Stimulated activated CD8-positive, alpha-beta memory T cell treated with anti-CD3 and anti-CD28 coated beads, Interleukin-4, amount 100 ng/mL, for 24 hours (primary cell): ENCODE results near the gene WDR81.
"Not testable (repeated sequence)": the region's sequence is repeated elsewhere in the genome, so short reads cannot be mapped to it uniquely, and the experiment has no call there.

ENCODE experiments used
- DNase-seq: peaks from one replicate; pipeline ENCODE4 v3.0.0-alpha.2; 2020; ENCODE audit warnings: low read depth

Gene WDR81

DNA sequence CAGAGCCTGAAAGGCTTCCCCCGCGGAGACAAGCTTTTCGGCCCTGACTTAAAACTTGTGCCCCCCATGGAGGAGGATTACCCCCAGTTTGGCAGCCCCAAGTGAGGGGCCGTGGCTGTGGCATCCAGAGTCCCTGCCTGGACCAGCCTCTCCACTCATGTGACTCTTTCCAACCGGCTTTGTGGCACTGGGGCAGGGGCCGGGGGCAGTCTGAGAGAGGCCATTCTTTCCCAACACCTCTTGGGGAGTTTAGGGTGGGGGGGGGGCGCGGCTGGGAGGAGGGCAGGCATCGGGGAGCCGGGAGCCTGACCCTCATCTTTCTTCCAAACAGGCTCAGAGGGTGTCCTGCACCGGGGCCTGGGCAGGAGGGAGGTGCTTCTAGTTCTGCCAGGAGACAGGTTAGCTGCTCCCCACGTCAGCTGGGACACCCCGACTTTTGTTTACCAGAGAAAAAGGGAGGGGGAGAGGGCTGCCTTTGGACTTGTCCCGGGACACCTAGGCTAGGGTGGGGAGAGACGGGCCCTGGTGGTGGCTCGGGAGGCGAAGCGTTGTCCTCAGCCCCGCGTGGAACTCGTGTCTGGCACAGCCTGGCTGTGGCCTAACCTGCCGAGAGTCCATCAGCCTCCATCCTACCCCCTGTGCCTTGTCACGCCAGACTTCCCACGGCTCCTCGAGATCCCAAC is 30.1 kb downstream of the WDR81 start:
- DNase-seq = no peak

DNA sequence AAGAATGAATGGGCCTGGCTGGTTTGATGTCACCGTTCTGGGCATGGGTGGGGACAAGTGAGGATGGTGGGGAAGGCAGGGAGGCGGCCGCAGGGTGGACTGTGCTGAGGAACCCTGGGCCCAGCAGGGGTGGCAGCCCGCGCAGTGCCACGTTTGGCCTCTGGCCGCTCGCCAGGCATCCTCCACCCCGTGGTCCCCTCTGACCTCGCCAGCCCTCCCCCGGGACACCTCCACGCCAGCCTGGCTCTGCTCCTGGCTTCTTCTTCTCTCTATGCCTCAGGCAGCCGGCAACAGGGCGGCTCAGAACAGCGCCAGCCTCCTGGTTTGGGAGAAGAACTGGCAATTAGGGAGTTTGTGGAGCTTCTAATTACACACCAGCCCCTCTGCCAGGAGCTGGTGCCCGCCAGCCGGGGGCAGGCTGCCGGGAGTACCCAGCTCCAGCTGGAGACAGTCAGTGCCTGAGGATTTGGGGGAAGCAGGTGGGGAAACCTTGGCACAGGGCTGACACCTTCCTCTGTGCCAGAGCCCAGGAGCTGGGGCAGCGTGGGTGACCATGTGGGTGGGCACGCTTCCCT is 30.8 kb downstream of the WDR81 start:
- DNase-seq = no peak

DNA sequence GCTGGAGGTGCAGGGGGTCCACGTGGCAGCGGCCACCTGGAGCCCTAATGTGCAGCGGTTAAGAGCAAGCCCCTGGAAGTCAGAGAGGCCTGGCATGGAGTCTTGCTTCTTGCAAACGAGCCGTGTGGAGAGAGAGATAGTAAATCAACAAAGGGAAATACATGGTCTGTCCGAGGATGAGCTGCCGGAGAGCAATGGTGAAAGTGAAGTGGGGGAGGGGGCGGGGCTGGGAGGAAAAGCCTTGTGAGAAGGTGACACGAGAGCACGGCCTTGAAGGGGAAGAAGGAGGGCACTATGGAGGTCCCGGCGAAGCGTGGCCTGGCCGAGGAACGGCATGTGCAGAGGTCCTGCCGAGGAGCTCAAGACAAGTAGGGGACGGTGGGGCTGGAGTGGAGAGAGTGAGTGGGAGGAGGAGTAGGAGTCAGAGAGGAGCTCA is 31.3 kb downstream of the WDR81 start:
- no peak for DNase-seq

DNA sequence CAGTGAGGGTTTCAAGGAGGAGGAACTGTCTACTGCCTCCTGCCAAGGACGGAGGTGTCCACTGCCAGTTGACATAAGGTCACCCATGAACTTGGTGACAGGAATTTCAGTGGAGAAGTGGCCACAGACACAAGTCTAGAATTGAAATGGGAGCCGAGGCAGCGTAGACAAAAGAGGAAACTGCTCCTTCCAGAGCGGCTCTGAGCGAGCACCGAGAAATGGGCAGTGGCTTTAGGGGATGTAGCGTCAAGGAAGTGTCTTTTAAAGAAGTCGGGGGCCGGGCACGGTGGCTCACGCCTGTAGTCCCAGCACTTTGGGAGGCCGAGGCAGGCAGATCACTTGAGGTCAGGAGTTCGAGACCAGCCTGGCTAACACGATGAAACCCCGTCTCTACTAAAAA is 34.3 kb downstream of the WDR81 start:
- no peak for DNase-seq

DNA sequence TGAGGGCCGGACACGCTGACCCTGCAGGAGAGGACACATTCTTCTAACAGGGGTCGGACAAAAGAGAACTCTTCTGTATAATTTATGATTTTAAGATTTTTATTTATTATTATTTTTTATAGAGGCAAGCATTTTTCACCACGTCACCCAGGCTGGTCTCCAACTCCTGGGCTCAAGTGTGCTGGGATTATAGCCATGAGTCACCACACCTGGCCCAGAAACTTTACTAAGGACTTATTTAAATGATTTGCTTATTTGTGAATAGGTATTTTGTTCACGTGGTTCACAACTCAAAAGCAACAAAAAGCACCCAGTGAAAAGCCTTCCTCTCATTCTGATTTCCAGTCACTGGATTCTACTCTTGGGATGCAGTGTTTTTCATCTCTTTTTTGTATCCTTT is 35.0 kb downstream of the WDR81 start:
- no peak for DNase-seq

DNA sequence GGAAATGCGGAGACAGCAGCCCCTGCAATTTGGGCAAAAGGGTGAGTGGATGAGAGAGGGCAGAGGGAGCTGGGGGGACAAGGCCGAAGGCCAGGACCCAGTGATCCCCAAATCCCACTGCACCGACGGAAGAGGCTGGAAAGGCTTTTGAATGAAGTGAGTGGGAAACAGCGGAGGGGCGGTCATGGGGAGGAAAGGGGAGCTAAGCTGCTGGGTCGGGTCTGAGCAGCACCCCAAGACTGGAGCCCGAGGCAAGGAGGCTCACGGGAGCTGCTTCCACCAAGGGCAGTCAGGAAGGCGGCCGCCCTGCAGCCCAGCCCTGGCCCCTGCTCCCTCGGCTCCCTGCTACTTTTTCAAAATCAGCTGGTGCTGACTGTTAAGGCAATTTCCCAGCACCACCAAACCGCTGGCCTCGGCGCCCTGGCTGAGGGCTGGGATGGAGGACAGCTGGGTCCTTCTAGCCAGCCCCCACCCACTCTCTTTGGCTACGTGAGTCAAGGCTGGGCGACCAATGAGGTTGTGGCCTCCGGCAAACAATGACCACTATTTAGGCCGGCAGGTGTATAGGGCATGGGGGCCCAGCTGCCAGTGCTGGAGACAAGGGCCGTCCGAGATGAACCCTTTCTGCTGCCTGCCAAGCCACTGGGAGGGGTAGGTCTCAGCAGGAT is 37.9 kb downstream of the WDR81 start:
- DNase-seq = no peak

DNA sequence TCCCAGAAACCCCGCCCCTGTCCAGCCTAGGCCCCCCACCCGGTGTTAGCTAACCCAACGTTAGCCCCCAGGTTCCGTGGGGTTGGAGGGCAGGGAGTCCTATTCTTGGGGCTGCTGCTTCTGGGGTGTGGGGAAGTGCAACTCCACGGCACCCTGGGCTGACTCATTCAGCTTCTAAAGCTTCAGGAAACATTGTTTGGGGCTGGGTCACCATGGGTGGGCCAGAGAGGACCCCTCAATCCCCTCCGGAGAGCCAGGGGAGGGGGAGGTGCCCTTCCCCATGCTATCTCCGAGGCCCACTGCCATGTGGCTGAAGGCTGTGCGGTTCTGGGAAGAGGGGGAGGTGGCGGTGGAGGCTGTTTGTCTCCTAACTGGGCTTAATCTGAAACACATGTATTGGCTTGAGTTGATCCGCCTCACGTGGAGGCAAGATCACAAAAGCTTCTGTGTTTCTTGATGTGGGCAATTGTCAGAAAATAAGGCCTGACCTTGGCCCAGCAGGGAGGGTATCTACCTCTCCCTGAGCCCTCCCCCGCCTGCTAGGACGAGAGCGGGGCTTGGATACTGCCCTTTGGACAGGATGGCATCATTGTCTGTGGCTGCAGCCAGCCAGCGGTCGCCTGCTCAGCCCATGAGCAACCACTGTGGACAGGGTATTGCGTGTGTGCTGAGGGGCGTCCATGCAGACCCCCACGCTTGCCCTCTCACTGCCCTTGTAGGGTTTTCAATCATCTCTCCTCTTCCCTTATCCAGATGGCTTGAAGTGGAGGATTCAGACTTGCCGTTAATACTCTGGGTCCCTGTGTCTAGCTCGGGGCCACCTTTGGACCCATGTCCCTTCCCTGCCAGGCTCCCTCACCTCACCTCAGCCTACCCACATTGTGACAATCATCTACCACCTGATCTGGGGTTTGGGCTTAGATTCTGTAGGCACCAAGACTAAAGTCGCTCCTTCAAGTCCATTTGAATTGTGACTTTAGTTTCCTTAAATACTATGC is 38.7 kb downstream of the WDR81 start:
- DNase-seq = no peak

DNA sequence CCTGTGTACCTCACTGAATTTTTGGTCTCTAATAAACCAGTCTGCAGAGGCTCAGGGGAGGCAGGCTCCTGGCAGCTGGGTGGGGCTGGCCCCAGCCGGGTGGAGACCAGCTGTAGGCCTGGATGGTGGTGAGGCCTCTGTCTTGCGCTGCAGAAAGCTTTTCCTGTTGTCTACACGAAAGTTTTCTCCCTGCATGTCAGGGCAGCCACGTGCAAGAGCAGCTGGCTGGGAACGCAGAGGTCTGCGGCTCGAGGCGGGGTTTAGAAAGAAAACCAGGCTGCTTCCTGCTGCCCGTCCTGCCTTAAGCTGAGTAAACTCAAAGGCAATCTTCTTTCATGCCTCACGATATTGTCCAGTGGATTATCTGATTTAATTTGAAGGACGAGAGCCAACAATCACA is 39.8 kb downstream of the WDR81 start:
- peak; percentile 22 for DNase-seq

DNA sequence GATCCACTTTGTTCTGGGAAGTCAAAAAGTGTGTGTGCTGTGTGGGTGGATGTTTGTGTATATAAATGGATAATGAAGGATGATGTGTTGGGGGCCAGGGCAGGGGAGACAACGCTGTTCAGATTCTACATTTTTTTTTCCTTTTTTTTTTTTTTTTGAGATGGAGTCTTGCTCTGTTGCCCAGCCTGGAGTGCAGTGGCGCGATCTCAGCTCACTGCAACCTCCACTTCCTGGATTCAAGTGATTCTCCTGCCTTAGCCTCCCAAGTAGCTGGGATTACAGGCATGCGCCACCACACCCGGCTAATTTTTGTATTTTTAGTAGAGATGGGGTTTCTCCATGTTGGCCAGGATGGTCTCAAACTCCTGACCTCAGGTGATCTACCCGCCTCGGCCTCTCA is 40.2 kb downstream of the WDR81 start:
- DNase-seq = not testable (repeated sequence)

DNA sequence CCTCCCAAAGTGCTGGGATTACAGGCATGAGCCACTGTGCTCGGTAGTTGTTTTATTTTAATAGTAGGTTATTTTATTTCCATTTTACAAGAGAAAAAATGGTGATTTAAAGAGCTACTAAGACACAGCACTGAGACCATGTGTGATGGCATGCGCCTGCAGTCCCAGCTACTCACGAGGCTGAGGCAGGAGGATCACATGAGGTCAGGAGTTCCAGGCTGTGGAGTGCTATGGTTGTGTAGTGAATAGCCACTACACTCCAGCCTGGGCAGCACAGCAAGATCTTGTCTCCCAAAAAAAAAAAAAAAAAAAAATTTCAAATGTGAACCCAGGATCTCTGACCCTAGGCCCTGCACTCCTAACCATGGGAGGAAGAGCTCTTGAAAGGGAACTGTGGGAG is 41.1 kb downstream of the WDR81 start:
- no peak for DNase-seq

DNA sequence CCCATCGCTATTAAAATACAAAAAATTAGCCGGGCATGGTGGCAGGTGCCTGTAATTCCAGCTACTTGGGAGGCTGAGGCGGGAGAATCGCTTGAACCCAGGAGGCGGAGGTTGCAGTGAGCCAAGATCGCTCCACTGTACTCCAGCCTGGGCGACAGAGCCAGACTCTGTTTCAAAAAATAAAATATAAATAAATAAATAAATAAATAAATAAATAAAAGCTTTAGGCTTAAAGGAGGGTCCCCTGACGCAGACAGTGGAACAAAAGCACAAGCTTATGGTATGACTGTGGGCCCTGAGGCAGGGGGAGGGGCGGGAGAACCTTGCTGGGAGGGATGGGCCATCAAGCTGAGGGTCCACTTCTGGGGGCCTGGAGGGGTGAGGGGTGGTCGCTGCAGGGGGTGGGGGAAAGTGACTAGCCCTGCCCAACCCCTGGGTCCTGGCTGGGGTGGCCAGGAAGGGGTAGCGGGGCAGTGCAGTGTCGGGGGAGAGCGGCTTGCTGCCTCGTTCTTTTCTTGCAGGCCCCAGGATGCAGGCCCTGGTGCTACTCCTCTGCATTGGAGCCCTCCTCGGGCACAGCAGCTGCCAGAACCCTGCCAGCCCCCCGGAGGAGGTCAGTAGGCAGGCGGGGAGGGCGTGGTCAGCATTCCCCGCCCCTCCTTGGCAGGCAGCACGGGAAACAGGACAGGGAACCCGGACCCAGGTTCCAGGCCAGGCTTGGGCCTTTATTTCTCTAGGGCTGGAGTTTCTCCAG is 42.1 kb downstream of the WDR81 start:
- no peak for DNase-seq

DNA sequence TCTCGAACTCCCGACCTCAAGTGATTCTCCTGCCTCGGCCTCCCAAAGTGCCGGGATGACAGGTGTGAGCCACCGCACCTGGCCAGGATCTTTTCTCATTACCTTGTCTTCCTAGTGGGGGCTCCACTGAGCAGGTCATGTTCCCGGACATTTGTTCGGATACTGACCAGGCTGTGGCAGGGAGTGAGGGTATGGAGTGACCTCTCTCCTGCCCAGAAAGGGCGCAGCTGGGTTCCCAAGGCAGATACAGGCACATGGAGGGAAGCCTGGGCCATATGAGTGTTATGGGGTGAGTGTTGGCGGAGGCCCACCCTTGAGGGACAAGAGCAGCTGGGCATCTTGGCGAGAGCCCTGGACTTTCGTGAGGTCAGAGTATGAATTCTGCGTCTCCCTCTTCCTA is 42.9 kb downstream of the WDR81 start:
- no peak for DNase-seq

DNA sequence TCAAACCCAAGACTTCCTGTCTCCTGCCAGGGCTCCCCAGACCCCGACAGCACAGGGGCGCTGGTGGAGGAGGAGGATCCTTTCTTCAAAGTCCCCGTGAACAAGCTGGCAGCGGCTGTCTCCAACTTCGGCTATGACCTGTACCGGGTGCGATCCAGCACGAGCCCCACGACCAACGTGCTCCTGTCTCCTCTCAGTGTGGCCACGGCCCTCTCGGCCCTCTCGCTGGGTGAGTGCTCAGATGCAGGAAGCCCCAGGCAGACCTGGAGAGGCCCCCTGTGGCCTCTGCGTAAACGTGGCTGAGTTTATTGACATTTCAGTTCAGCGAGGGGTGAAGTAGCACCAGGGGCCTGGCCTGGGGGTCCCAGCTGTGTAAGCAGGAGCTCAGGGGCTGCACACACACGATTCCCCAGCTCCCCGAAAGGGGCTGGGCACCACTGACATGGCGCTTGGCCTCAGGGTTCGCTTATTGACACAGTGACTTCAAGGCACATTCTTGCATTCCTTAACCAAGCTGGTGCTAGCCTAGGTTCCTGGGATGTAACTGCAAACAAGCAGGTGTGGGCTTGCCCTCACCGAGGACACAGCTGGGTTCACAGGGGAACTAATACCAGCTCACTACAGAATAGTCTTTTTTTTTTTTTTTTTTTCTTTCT is 45.4 kb downstream of the WDR81 start:
- DNase-seq = no peak

DNA sequence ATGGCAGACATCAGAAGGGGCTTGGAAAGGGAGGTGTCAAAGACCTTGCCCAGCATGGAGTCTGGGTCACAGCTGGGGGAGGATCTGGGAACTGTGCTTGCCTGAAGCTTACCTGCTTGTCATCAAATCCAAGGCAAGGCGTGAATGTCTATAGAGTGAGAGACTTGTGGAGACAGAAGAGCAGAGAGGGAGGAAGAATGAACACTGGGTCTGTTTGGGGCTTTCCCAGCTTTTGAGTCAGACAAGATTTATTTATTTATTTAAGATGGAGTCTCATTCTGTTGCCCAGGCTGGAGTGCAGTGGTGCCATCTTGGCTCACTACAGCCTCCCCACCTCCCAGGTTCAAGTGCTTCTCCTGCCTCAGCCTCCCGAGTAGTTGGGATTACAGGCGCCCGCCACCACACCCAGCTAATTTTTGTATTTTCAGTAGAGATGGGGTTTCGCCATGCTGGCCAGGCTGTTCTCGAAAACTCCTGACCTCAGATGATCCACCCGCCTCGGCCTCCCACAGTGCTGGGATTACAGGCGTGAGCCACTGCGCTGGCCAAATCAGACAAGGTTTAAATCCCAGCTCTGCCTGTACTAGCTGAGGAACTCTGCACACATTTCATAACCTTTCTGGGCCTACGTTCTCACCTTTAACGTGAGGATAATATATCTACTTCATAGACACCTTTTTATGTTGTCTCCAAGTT is 48.6 kb downstream of the WDR81 start:
- not testable (repeated sequence) for DNase-seq

DNA sequence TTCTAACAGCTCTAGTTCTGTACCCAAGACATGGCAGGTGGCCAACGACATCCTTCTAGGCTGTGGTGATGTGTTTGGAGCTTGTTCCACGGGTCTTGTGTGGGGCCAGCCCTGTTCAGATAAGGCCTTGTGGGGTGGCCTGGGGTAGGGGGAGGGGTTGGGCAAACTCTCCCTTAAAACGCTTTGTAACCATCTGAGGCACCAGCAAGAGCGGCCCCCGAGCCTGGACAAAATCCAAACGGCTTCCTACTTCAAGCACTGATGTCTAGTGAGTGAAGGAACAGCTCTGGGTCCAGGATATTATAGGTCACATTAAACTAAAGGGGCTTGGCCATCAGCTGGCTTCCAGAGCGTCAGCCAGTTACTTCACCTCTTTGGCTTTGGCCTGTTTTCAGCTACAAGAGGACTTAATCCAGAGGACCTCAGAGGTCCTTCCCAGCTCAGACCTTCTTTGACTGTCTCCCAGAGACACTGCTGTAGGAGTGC is 49.2 kb downstream of the WDR81 start:
- DNase-seq = no peak

DNA sequence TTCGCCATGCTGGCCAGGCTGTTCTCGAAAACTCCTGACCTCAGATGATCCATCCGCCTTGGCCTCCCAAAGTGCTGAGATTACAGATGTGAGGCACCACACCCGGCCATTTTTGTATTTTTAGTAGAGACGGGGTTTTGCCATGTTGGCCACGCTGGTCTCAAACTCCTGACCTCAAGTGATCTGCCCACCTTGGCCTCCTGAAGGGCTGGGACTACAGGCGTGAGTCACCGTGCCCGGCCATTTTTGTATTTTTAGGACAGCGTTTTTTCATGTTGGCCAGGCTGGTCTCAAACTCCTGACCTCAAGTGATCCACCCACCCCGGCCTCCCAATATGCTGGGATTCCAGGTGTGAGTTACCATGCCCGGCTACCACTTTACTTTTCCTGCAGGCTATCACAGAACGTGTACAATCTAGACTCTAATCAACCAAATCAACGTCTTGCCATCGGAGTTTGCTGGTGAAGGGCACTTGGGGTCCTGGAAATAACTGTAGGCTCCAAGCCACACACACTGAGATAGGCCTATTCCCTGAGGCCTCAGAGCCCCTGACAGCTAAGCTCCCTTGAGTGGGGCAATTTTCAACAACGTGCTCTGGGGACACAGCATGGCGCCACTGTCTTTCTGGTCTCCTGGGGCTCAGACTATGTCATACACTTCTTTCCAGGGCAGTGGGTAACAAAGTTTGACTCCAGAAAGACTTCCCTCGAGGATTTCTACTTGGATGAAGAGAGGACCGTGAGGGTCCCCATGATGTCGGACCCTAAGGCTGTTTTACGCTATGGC is 50.1 kb downstream of the WDR81 start:
- no peak for DNase-seq

DNA sequence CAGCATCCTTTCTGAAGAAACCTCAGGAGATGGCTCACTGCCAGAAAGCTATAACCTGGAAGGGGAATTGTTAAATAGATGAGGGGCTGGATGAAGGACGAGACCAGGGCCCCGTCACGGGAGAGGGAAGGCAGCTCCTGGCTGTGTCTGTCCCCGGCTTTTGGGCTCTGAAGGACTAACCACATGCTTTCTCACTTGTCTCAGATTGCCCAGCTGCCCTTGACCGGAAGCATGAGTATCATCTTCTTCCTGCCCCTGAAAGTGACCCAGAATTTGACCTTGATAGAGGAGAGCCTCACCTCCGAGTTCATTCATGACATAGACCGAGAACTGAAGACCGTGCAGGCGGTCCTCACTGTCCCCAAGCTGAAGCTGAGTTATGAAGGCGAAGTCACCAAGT is 51.8 kb downstream of the WDR81 start:
- DNase-seq = no peak

DNA sequence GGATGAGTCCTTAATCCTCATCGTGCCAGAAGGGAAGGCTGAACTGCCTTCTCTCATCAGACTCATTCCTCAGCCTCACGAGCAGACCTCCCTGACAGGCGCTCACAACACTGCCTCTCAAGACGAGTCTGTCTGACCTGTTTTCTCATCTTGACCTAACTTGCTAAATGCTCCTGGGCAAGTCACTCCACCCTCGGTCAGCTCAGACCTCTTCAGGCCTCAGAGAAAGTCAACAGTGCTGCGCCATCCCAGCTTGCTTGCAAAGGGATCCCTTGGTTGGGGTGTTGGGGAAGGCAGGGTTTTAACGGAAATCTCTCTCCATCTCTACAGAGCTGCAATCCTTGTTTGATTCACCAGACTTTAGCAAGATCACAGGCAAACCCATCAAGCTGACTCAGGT is 52.4 kb downstream of the WDR81 start:
- no peak for DNase-seq

DNA sequence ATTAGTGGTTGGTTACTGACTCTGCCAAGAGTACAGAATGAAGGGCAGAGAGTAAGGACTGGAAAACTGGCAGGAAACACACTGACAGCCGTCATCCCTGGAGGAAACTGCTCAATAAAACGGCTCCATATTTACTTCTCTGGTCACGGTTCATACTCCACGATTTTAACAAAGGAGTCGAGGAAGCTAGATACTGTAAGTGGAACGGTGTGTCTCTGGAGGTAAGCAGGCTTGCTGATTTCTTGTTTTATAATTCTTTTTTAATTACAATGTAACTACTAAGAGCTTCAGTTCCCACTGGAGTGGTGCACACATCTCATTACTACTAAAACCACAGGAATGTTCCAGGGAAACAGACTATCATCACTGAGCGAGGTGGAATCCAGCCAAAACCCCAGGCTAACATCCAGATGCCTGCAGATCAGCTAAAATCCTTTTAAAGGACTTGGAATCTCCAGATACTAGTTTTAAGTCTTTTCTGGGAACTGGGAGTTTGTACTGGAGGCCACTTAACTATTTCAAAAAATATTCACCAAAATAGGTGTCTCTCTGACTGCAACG is 55.1 kb downstream of the WDR81 start:
- DNase-seq = no peak
